RPMI8226 (cell line): ENCODE measurements around the gene NDUFB7.
"Not testable (repeated sequence)": the region's sequence is repeated elsewhere in the genome, so short reads cannot be mapped to it uniquely, and the experiment has no call there.

ENCODE experiments used
- DNase-seq: peaks from one replicate; pipeline ENCODE4 v3.0.0-alpha.2; 2015

NDUFB7 gene

DNA sequence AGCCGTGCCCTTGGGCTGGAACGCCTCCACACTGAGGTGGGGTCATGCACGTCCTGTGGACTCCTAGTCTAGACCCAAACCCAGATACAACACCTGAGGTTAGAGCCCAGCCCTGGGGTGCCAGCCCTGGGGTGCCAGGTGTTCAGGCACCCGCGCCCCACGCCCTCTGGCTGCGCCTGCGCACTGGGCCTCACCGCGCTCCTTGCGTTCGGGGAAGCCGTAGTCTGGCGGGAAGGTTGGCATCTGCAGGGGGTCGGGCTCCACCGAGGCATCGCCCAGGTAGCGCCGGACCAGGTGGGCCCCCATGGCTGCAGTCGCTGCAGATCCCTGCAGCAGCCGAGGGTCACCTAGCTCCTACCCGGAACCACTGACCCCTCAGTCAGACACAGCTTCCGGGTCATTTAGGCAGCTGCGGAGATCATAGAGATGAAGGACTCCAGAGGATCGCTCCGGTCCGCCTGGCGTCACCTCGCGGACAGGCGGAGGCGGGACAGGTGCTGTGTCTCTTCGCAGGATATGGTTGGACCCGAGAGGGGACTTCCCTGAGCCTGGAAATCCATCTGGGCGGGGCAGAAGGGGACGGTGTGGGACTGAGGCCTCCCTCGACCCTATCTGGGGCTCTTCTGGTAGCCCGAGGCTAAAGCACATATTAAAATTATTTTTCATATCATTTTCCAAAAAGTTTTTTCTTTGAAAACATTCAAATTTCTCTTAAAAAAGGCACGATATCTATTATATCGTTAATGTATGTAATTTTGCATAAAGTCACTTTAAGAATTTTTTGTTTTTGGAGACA lies at the start of gene NDUFB7:
NDUFB7 (minus strand) TSS at position 372 of the 796 bp plus-strand sequence; CDS start at position 306, 66 bp downstream.
- DNase-seq: peak; percentile 96

DNA sequence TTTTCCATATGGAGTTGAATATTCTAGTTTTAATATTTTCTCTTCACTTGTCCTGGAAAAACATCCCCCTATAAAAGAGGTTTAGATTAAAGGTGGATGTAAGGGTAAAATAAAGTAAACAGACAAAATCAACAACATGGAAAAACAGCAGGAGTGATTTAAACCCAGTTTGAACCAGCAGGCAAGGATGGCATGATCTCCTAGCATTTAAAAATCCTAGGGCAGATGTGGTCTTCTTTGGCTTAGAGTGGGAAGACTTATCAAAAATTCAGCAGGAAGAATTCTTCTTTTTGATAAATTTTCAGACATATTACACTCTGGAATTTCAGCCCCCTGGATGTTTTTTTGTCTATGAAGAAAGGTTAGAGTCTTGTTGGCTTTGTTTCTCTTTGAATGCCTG lies 47.5 kb upstream of the NDUFB7 start:
- DNase-seq: no peak

- DNase-seq: no peak
Measured at GRCh38 chr19:14616407-14616806, 44.5 kb upstream of the NDUFB7 start.

DNA sequence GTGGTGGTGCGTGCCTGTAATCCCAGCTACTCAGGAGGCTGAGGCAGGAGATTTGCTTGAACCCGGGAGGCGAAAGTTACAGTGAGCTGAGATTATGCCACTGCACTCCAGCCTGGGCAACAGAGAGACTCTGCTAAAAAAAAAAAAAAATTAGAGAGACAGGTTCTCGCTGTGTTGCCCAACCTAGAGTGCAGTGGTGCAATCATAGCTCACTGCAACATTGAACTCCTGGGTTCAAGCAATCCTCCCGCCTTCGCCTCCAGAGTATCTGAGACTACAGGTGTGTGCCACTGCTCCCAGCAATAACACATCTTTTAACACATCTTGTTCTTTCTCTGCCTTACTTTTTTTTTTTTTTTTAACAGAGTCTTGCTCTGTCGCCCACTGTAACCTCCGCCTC lies 43.8 kb upstream of the NDUFB7 start:
- DNase-seq: no peak

- no peak for DNase-seq
Measured at GRCh38 chr19:14614099-14614412, 42.2 kb upstream of the NDUFB7 start.

DNA sequence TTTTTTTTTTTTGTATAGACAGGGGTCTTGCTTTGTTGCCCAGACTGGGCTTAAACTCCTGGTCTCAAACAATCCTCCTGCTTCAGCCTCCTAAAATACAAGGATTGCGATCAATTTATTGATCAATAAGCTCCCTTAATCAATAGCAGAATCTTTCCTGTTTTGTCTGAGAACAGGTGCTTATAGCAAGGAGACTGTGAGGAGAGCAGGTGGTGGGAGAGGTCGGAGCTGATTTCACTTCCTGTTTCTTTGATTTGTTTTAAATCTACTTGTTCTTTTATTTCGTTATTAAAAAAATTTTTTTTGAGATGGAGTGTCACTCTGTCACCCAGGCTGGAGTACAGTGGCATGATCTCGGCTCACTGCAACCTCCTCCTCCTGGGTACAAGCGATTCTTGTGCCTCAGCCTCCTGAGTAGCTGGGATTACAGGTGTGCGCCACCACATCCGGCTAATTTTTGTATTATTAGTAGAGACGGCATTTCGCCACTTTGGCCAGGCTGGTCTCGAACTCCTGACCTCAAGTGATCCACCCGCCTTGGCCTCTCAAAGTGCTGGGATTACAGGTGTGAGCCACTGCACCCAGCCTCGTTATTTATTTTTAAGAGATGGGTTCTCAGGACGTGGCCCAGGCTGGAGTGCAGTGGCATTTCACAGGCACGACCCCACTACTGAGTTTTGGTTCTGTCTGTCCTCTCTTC lies 41.7 kb upstream of the NDUFB7 start:
- peak; percentile 40 for DNase-seq

DNA sequence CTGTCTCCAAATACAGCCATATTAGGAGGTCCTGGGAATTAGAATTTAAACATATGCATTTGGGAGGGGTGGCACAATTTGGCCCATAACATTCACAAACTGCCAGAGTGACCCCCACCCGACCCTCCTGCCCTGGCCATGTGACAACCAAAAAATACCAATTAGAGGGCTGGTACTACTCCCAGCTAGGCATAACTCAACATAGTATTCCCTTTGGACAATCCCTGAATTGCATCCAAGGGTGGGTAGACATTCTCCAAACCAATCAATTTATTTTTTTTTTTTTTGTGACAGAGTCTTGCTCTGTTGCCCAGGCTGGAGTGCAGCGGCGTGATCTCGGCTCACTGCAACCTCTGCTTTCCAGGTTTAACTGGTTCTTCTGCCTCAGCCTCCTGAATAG lies 40.8 kb upstream of the NDUFB7 start:
- DNase-seq: no peak

DNA sequence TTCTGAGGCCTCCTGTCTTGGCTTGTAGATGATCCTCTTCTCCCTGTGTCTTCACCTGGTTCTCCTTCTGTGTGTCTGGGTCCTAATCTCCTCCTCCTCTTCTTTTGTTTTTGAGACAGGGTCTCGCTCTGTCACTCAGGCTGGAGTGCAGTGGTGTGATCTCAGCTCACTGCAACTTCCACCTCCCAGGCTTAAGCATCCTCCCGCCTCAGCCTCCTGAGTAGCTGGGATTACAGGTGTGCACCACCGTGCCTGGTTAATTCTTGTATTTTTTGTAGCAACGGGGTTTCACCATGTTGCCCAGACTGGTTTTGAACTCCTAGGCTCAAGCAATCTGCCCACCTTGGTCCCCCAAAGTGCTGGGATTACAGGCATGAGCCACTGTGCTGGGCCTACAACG lies 40.4 kb upstream of the NDUFB7 start:
- not testable (repeated sequence) for DNase-seq

- DNase-seq: no peak
Measured at GRCh38 chr19:14611051-14611450, 39.2 kb upstream of the NDUFB7 start.

- no peak for DNase-seq
Measured at GRCh38 chr19:14606627-14607026, 34.8 kb upstream of the NDUFB7 start.

GRCh38 chr19:14603990-14604387 lies 32.1 kb upstream of the NDUFB7 start:
- DNase-seq: no peak

DNA sequence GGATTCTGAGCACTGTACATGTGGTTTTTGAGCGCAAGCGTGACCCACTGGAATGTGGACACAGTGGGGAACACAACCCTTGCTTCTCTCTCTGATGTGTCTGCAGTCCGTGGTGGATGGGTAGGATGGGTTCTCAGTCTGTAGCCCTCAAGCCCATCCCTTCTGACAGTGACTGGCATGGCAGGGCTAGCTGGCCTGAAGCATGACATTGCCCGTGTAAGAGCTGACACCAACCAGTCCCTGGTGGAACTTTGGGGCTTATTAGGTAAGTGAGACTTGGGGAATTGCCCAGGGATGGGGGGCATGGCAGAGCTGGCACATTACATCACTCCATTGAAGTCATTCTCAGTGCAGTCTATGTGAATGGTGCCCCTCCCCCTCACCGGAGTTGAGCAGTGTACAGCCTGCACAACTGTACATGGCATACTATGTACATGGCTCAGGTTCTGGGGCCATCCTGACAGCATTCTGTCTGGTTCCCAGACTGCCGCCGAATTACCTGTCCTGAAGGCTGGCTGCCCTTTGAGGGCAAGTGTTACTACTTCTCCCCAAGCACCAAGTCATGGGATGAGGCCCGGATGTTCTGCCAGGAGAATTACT lies 27.8 kb upstream of the NDUFB7 start:
- no peak for DNase-seq

DNA sequence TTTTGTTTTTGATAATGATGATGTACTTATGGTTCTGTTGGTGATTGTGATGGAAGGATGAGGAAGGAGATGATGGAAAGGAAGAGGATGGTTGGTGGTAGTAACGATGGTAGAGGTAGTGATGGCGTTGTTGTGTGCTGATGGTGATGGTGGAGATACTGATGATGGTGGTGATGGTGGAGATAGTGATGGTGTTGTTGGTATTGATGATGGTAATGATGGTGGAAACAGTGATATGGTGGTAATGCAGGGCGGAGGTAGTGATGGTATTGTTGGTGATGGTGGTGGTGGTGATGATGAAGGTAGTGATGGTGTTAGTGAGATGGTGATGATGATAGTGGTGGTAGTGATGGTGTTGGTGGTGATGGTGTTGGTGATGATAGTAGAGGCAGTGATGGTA lies 23.7 kb upstream of the NDUFB7 start:
- DNase-seq: no peak

GRCh38 chr19:14589433-14589832 lies 17.6 kb upstream of the NDUFB7 start:
- DNase-seq: not testable (repeated sequence)

DNA sequence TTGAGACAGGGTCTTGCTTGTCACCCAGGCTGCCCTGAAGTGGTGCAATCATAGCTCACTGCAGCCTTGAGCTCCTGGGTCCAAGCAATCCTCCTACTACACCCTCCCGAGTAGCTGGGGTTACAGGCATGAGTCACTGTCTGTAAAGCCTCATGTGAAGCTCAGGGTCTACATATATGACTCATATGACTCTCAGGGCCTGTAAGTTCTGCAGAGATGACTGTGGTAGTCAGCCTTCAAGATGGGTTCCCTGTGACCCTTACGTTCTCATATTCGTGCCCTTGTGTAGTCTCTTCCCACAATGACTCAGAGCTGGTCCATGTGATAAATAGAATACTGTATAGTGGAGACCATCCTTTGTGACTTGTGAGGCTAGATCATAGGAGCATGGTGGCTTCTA lies 13.3 kb upstream of the NDUFB7 start:
- not testable (repeated sequence) for DNase-seq

GRCh38 chr19:14584372-14584771 lies 12.5 kb upstream of the NDUFB7 start:
- not testable (repeated sequence) for DNase-seq

- DNase-seq: peak; percentile 64
Measured at GRCh38 chr19:14582894-14583340, 11.1 kb upstream of the NDUFB7 start, which contains the start of gene CLEC17A. CLEC17A (plus strand) TSS chr19:14583084; CDS start chr19:14583161, 77 bp downstream.

DNA sequence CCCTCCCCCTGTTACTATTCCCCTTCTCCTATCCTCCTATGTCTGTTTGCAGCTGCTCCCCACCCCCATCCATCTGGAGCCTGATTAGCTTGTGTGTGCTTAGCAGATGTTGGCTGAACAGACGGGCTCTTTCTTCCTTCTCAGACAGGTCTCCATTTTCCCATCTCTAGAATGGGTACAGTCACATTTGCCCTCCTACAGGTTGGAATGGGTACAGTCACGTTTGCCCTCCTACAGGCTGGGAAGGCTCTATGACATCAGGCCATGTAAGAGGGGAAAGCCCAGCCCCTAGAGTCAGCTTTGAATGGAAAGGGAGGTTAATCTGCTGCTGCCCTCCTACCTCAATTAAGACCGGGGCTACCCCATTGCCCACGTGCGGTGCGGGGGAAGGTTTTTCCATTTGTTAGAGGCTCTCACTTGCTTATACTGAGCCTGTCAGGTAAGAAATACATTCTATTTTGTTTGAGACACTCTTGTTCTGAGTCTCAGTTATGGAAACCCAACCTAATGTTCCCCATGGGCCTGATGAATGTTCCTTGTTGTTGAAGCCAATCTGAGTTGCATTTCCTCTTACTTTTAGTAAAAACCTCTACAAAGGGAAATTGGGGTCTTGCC lies 8.9 kb upstream of the NDUFB7 start:
- peak; percentile 57 for DNase-seq

GRCh38 chr19:14577885-14578427 lies 6.1 kb upstream of the NDUFB7 start:
- DNase-seq: peak; percentile 33

- no peak for DNase-seq
Measured at GRCh38 chr19:14577264-14577663, 5.4 kb upstream of the NDUFB7 start.

- no peak for DNase-seq
Measured at GRCh38 chr19:14576363-14576762, 4.5 kb upstream of the NDUFB7 start.

DNA sequence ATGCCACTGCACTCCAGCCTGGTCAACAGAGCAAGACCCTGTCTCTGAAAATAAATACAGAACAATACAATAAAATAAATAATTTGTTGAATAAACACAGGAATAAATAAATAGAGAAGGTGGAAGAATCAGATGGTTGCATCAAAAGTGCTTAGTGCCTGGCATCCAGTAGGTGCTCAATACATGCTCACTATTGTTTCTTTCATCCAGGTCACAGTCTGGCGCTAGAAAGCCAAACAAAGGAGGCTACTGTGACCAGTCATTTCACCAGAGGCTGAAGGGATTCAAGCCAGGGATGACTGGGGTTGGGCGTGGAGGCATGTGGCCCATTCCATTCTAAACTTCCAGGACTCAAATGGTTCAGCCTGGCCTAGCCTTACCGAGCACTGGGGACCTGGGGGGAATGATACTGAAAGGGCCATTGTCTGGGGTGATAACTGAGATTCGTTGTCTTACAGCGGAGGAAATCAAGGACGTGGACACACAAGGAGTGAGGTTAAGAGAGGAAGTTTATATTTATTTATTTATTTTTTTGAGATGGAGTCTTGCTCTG lies 3.6 kb upstream of the NDUFB7 start:
- DNase-seq: no peak
